Measurements from ENCODE around the gene ABCB11. TPM values are rescaled to one million over a fixed set of nuclear protein-coding genes. Genes with fewer than 3 reads are reported as not detected.

Gene ABCB11
- total RNA-seq, 1 donor = not detected

GRCh38 chr2:168956392-168956791, 74.7 kb downstream of the ABCB11 start:
- Histone ChIP-seq H3K9me3 (ENCODE audit: low read depth, low read length) (no peaks in the 10 kb centered on the region), H3K27me3 (ENCODE audit: insufficient read depth, low read length) (no peaks in the 10 kb centered on the region), H3K4me1 (ENCODE audit: insufficient read depth, low read length) (no peaks in the 10 kb centered on the region), H4K20me1 (ENCODE audit: insufficient read depth, low read length) (no peaks in the 10 kb centered on the region), H3K27ac (ENCODE audit: low read depth, low read length) (no peak overlapping the region), H3K36me3 (ENCODE audit: insufficient read depth, low read length) (no peaks in the 10 kb centered on the region), H3K4me2 (ENCODE audit: insufficient read depth, low read length) (no peak overlapping the region), H3K4me3 (ENCODE audit: insufficient read depth, low read length) (no peak overlapping the region), H2AFZ (ENCODE audit: low read length) (no peak overlapping the region), H3K79me2 (ENCODE audit: insufficient read depth, low read length) (no peaks in the 10 kb centered on the region)
- no peak for DNase-seq (ENCODE audit: insufficient read length, low spot score, missing footprints)
- TF ChIP-seq, protein P1, sequence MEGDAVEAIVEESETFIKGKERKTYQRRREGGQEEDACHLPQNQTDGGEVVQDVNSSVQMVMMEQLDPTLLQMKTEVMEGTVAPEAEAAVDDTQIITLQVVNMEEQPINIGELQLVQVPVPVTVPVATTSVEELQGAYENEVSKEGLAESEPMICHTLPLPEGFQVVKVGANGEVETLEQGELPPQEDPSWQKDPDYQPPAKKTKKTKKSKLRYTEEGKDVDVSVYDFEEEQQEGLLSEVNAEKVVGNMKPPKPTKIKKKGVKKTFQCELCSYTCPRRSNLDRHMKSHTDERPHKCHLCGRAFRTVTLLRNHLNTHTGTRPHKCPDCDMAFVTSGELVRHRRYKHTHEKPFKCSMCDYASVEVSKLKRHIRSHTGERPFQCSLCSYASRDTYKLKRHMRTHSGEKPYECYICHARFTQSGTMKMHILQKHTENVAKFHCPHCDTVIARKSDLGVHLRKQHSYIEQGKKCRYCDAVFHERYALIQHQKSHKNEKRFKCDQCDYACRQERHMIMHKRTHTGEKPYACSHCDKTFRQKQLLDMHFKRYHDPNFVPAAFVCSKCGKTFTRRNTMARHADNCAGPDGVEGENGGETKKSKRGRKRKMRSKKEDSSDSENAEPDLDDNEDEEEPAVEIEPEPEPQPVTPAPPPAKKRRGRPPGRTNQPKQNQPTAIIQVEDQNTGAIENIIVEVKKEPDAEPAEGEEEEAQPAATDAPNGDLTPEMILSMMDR (IDR thresholded peaks at IDR 0.05; ENCODE audit: extremely low read depth, low read depth, low read length) = no peak

DNA sequence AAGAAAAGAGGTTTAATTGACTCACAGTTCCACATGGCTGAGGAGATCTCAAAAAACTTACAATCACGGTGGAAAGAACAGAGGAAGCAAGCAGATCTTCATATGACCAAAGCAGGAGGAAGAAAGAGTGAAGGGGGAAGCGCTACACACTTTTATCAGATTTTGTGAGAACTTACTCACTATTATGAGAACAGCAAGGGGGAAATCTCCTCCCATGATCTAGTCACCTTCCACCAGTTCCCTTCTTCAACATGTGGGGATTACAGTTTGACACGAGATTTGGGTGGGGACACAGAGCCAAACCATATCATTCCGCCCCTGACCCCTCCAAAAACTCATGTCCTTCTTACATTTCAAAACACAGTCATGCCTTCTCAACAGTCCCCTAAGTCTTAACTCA, 75.8 kb downstream of the ABCB11 start:
- Histone ChIP-seq H3K27ac (ENCODE audit: low read depth, low read length) (no peak overlapping the region), H3K36me3 (ENCODE audit: insufficient read depth, low read length) (no peaks in the 10 kb centered on the region), H4K20me1 (ENCODE audit: insufficient read depth, low read length) (no peaks in the 10 kb centered on the region), H3K4me2 (ENCODE audit: insufficient read depth, low read length) (no peak overlapping the region), H3K27me3 (ENCODE audit: insufficient read depth, low read length) (no peaks in the 10 kb centered on the region), H3K9me3 (ENCODE audit: low read depth, low read length) (no peaks in the 10 kb centered on the region), H3K79me2 (ENCODE audit: insufficient read depth, low read length) (no peaks in the 10 kb centered on the region), H3K4me3 (ENCODE audit: insufficient read depth, low read length) (no peak overlapping the region), H2AFZ (ENCODE audit: low read length) (no peak overlapping the region), H3K4me1 (ENCODE audit: insufficient read depth, low read length) (no peaks in the 10 kb centered on the region)
- TF ChIP-seq, protein P1 (IDR thresholded peaks at IDR 0.05; ENCODE audit: extremely low read depth, low read depth, low read length) = no peak
- DNase-seq (ENCODE audit: insufficient read length, low spot score, missing footprints) = no peak

DNA sequence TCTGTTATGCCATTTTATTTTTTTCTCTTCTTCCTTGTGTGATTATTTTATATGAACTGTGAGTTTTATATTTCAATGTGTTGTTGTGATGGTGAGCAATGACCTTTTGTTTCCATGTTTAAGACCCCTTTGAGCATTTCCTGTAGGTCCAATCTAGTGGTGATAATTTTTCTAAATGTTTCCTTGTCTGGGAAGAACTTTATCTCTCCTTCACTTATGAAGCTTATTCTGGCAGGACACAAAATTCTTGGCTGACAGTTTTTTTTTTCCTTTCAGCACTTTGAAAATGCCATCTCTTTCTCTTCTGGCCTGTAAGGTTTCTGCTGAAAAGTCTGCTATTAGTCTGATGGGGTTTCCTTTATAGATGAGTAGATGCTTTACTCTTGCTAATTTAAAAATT, 76.9 kb downstream of the ABCB11 start:
- no peak overlapping the region for H2AFZ ChIP-seq (ENCODE audit: low read length)
- H3K27ac ChIP-seq (ENCODE audit: low read depth, low read length) = no peak overlapping the region
- no peaks in the 10 kb centered on the region for H3K79me2 ChIP-seq (ENCODE audit: insufficient read depth, low read length)
- no peaks in the 10 kb centered on the region for H3K4me1 ChIP-seq (ENCODE audit: insufficient read depth, low read length)
- no peaks in the 10 kb centered on the region for H4K20me1 ChIP-seq (ENCODE audit: insufficient read depth, low read length)
- TF ChIP-seq, protein P1 (IDR thresholded peaks at IDR 0.05; ENCODE audit: extremely low read depth, low read depth, low read length) = no peak
- no peaks in the 10 kb centered on the region for H3K9me3 ChIP-seq (ENCODE audit: low read depth, low read length)
- no peak overlapping the region for H3K4me3 ChIP-seq (ENCODE audit: insufficient read depth, low read length)
- no peaks in the 10 kb centered on the region for H3K36me3 ChIP-seq (ENCODE audit: insufficient read depth, low read length)
- no peak overlapping the region for H3K4me2 ChIP-seq (ENCODE audit: insufficient read depth, low read length)
- DNase-seq (ENCODE audit: insufficient read length, low spot score, missing footprints) = no peak
- H3K27me3 ChIP-seq (ENCODE audit: insufficient read depth, low read length) = no peaks in the 10 kb centered on the region

GRCh38 chr2:168952424-168952823, 78.7 kb downstream of the ABCB11 start:
- no peak for DNase-seq (ENCODE audit: insufficient read length, low spot score, missing footprints)
- no peaks in the 10 kb centered on the region for H3K36me3 ChIP-seq (ENCODE audit: insufficient read depth, low read length)
- no peaks in the 10 kb centered on the region for H4K20me1 ChIP-seq (ENCODE audit: insufficient read depth, low read length)

More at GRCh38 chr2:168952424-168952823, 78.7 kb downstream of the ABCB11 start:
- Histone ChIP-seq H3K79me2 (ENCODE audit: insufficient read depth, low read length) (no peaks in the 10 kb centered on the region), H3K4me1 (ENCODE audit: insufficient read depth, low read length) (no peaks in the 10 kb centered on the region), H3K4me2 (ENCODE audit: insufficient read depth, low read length) (no peak overlapping the region), H3K27ac (ENCODE audit: low read depth, low read length) (no peak overlapping the region), H3K9me3 (ENCODE audit: low read depth, low read length) (no peaks in the 10 kb centered on the region), H2AFZ (ENCODE audit: low read length) (no peak overlapping the region), H3K27me3 (ENCODE audit: insufficient read depth, low read length) (no peaks in the 10 kb centered on the region), H3K4me3 (ENCODE audit: insufficient read depth, low read length) (no peak overlapping the region)
- TF ChIP-seq, protein P1 (IDR thresholded peaks at IDR 0.05; ENCODE audit: extremely low read depth, low read depth, low read length) = no peak
